Astrocyte (in vitro differentiated cells and primary cell): ENCODE results near the gene CREB5.

Source experiments
- EZH2 ChIP-seq: IDR thresholded peaks from 2 replicates; pipeline ENCODE4 v1.6.1; 2012; ENCODE audit warnings: mild to moderate bottlenecking, low read length, inconsistent platforms; ENCODE audit not compliant: insufficient read depth
- TF ChIP-seq, protein P1 (sequence below): IDR thresholded peaks from 2 replicates; pipeline ENCODE4 v1.5.1; 2011; ENCODE audit warnings: low read depth, mild to moderate bottlenecking, inconsistent platforms, low read length, moderate library complexity; ENCODE audit not compliant: insufficient read depth

DNA sequence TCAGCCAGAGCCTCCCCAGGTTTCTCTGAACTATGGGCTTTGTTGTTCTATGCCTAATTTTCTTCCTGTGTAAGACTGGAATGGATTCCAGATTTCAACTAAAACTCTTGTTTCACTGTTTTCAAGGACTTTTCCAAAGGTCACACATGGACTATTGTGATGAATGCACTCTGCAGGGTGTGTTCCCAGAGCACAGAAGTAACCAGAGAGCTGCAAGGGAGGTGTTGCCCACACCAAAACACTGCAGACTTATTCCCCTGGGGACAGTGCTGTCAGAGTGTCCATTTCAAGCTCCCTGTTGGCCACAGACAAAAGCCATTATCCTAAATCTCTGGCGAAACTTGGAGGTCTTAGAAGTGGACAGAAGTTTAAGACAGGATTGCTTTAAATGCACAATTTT is 314.2 kb downstream of the CREB5 start:
- TF ChIP-seq, protein P1, sequence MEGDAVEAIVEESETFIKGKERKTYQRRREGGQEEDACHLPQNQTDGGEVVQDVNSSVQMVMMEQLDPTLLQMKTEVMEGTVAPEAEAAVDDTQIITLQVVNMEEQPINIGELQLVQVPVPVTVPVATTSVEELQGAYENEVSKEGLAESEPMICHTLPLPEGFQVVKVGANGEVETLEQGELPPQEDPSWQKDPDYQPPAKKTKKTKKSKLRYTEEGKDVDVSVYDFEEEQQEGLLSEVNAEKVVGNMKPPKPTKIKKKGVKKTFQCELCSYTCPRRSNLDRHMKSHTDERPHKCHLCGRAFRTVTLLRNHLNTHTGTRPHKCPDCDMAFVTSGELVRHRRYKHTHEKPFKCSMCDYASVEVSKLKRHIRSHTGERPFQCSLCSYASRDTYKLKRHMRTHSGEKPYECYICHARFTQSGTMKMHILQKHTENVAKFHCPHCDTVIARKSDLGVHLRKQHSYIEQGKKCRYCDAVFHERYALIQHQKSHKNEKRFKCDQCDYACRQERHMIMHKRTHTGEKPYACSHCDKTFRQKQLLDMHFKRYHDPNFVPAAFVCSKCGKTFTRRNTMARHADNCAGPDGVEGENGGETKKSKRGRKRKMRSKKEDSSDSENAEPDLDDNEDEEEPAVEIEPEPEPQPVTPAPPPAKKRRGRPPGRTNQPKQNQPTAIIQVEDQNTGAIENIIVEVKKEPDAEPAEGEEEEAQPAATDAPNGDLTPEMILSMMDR, result no peak
- no peak for TF ChIP-seq EZH2
